SIG-M5 (cell line): Measurements from ENCODE around the gene DSTN.

Source experiments
- DNase-seq: peaks from one replicate; lab custom pipeline; 2025; lab: John Stamatoyannopoulos, UW

Gene DSTN

GRCh38 chr20:17638835-17639407 is 69.0 kb downstream of the DSTN start:
- DNase-seq: no peak

GRCh38 chr20:17640146-17640874 is 70.4 kb downstream of the DSTN start:
- DNase-seq: no peak

- DNase-seq: no peak
These were observed 71.1 kb downstream of the DSTN start for GRCh38 chr20:17640875-17641378.

GRCh38 chr20:17641520-17641964 is 71.7 kb downstream of the DSTN start:
- DNase-seq: no peak

GRCh38 chr20:17641993-17642392 is 72.1 kb downstream of the DSTN start:
- no peak for DNase-seq

GRCh38 chr20:17642404-17643269 is 72.8 kb downstream of the DSTN start:
- no peak for DNase-seq

GRCh38 chr20:17643531-17644188 is 73.8 kb downstream of the DSTN start:
- no peak for DNase-seq

GRCh38 chr20:17644451-17644850 is 74.6 kb downstream of the DSTN start:
- DNase-seq: no peak

GRCh38 chr20:17645010-17645409 is 75.1 kb downstream of the DSTN start:
- DNase-seq: no peak

- no peak for DNase-seq
These were observed 75.8 kb downstream of the DSTN start for GRCh38 chr20:17645546-17646208.

GRCh38 chr20:17646209-17646960 is 76.5 kb downstream of the DSTN start:
- DNase-seq: no peak

GRCh38 chr20:17646961-17647301 is 77.1 kb downstream of the DSTN start:
- no peak for DNase-seq

GRCh38 chr20:17647391-17648314 is 77.8 kb downstream of the DSTN start:
- no peak for DNase-seq

GRCh38 chr20:17648315-17648646 is 78.4 kb downstream of the DSTN start:
- no peak for DNase-seq

GRCh38 chr20:17648791-17649730 is 79.2 kb downstream of the DSTN start:
- DNase-seq: no peak

- no peak for DNase-seq
These were observed 80.6 kb downstream of the DSTN start for GRCh38 chr20:17650301-17651128.

- no peak for DNase-seq
These were observed 81.4 kb downstream of the DSTN start for GRCh38 chr20:17651129-17651759.
